ENCODE measurements around the gene FAM228A.
"Not testable (repeated sequence)": the region's sequence is repeated elsewhere in the genome, so short reads cannot be mapped to it uniquely, and the experiment has no call there.

FAM228A gene

DNA sequence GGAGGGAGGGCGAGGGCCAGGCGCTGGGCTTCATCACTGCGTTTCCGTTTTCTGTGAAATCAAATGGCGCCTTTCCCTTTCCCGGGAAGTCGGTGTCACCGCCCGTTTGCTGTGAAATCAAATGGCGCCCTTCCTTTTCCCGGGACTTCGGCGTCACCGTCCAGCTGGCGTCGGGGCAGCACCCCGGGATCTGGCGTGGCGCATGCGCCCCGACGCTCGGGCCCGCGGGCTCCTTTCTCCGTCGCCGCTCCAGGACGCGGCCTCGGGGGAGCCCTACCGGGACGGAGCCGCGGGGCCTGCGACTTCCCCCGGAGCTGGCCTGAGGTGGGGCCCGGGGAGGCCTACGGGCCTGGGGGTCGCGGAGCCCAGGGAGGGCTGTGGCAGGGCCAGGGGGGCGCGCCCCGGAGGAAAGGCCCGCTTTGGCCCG, at the start of gene FAM228A:
FAM228A (plus strand) TSS at position 203 of the 427 bp plus-strand sequence. CDS start 428 bp downstream, outside the sequence.
- DNase-seq = no peak

DNA sequence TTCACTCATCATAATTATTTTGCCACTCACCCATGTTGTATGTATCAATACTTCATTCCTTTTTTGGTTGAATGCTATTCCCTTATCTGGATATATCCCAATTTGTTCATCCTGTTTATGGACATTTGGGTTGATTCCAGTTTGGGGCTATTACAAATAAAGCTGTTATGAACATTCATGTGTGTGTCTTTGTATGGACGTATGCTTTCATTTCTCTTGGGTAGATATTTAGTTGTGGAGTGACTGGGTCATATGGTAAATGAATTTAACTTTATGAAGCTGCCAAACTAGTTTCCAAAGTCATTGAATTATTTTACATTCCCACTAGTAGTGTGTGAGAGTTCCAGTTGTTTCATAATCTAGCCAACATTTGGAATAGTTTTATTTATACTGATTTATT, 48.9 kb upstream of the FAM228A start:
- DNase-seq = no peak

DNA sequence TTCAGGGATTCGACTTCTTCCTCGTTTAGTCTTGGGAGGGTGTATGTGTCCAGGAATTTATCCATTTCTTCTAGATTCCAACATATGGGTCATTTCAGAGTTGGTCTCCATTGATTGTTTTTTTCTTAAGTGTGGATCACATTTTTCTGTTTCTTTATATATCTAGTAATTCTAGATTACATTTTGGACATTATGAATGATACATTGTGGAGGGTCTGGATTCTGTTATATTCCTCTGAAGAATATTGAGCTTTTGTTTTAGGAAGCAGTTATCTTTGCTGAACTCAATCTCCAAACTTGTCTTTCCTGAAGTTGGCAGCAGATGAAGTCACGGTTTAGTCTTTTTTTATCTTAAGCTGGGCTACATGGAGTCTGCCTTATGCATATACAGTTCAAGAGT, 42.3 kb upstream of the FAM228A start:
- no peak for DNase-seq

DNA sequence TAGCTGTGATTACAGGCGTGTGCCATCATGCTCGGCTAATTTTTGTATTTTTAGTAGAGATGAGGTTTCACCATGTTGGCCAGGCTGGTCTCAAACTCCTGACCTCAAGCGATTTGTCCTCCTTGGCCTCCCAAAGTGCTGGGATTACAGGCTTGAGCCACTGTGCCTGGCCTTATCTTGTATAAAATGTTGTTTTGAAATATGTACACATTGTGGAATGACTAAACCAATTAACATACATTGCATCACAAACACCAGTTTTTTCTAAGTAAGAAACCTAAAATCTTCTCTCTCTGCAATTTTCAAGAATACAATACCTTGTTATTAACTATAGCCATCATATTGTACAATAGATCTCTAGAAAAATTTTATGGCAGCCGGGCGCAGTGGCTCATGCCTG, 34.5 kb upstream of the FAM228A start:
- DNase-seq = not testable (repeated sequence)

DNA sequence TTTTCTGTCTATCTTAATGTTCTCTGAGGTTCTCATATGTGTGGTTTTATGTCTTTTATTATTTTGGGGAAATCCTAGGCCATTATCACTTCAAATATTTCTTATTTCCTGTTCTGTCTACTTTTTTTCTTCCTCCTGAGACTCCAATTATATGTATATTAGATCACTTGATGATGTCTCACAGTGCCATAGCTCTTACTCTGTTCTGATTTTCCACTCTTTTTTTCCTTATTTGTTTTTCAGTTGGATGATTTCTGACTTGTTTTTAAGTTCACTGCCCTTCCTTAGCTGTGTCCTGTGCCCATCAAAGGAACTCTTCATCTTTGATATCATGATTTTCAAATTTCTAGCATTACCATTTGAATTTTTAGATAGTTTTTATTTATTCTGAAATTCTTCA, 27.5 kb upstream of the FAM228A start:
- no peak for DNase-seq

DNA sequence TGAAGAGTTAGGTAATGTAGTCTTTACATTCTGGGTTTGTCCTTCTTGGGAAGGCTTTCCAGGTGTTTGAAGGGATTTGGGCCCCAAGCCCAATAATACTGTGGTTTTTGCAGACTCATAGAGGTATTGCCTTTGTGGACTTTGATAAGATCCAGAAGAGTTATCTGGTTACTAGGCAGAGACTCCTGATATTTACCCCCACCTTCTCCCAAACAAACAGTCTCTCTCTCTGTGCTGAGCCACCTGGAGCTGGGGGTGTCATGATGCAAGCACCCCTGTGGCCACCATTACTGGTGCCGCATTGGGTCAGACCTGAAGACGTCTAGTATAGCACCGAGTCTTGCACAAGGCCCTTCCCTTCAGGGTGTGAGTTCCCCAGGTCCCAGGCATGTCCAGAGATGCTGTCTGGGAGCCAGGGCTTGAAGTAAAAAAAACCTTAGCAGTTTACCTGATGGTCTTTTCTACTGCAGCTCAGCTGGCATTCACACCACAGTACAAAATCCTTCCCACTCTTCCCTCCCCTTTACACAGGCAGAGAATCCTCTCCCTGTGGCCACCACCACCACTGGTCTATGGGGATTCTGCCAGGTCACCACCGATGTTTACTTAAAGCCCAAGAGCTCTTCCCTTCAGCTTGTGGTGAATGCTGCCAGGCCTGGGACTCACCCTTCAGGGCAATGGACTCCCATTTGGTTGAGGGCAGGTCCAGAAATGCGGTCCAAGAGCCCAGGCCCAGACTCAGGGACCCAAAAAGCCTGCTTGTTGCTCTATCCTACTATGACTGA, 22.2 kb upstream of the FAM228A start:
- no peak for DNase-seq

DNA sequence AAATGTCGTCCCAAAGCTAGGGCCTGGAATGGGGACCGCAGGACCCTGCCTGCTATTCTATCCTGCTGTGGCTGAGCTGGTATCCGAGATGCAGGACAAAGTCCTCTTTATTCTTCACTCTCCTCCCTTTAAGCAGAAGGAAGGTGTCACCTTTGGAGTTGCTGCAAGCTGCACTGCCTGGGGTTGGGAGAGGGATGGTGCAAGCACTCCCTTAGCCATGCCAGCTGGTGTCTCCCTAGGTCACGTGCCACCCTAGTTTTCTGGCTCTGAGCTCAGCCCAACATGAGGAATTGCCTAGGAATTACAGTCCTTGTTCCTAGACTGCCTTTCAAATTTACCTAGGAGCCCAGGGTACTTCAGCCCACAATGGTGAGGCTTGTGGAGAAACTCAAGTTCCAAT, 21.4 kb upstream of the FAM228A start:
- no peak for DNase-seq

DNA sequence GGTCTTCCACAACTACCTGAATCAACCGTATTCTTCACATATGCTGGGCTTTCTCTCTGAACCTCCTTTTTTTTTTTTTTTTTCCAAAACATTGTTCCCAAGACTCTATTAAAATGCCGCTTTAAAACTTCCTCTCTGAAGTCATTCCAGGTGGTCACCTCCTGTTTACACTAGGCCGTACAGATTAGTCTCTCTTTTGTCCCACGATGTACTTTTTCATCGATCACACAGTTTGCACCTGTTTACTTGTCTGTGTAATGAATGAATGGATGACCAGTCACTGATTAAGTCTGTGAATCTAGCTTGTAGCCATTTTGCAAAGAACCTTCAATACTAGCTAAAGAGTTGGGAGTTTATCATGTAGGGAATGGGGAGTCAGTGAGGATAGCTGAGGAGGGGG, 16.7 kb upstream of the FAM228A start:
- DNase-seq = no peak

DNA sequence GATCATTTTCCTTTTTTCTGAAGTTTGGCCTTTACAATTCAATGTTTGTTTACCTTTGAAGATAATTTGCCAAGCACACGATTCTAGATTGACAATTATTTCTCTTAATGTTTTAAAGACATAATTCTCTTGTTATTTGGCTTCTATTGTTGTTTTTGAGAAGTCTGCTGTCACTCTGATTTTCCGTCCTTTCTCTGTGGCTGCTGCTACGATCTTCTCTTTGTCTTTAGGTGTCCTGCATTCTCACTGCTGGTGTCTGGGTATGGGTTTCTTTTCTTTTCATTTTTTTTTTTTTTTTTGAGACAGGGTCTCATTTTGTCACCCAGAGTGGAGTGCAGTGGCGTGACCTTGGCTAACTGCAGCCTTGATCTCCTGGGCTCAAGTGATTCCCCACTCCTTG, 15.1 kb upstream of the FAM228A start:
- DNase-seq = no peak

DNA sequence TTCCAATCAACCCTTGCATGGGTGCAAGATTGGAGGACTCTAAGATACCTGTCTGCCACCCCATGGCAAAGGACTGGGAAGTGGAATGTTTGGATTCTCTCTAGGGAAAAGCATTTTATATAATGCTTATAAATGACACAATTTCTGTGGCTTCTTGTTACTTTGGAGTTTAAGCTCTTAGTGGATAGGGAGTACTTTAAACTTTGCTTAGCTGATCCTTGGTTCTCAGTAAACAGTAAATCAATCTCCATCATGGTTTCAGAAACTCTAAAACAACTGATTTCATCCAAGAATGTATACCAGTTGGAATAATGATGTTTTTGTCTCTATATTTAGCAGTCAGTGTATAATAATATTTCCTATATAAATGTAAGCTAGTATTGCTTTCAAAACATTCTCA, 14.1 kb upstream of the FAM228A start:
- no peak for DNase-seq

DNA sequence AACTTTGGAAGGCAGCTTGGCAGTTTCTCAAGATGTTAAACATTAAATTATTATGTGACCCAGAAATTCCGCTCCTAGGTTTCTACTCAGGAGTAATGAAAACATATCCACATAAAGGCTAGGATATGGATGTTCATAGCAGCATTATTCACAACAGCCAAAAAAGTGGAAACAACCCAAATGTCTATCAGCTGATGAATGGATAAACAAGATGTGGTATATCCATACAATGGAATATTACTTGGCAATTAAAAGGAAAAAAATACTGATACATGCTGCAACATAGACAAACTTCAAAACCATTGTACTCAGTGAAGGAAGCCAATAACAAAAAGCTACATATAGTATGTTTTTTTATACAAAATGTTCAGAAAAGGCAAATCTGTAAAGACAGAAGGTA, 12.4 kb upstream of the FAM228A start:
- no peak for DNase-seq

DNA sequence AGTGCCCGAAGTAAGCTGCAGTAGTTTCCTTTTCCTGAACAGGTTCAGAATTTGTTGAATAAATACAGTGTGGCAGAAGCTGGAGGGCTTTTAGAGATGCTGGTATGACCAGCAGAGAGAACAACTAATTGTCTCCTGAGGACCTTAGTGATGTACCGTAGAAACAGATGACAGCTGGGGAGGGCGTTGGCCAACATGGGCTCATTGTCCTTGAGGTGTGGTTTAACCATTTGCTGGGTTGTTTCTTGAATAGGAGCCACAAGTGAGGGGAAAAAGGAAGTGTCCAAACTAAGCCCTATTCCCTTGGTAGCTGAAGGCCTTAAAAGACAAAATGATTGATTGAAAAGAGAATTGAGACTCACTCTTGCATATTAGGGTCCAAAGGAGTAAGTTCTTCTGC, 11.7 kb upstream of the FAM228A start:
- no peak for DNase-seq

DNA sequence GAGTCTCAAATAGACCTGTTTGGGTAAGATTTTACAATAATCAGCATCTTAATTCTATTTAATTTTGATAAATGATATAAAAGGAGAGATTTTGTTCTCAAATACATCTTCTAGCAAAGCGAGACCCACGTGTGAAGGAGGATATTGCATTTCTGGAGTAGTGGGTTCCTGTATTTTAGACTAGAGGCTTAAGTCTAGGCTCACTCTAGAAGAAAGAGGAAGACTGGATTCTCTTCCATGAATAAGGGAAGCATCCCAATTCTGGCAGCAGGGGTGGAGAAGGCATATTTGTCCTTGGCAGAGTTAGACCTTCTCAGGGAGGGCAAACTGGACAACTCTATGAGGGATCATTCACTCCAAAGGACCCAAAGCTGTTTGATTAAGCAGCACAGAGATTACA, 11.3 kb upstream of the FAM228A start:
- DNase-seq = no peak

DNA sequence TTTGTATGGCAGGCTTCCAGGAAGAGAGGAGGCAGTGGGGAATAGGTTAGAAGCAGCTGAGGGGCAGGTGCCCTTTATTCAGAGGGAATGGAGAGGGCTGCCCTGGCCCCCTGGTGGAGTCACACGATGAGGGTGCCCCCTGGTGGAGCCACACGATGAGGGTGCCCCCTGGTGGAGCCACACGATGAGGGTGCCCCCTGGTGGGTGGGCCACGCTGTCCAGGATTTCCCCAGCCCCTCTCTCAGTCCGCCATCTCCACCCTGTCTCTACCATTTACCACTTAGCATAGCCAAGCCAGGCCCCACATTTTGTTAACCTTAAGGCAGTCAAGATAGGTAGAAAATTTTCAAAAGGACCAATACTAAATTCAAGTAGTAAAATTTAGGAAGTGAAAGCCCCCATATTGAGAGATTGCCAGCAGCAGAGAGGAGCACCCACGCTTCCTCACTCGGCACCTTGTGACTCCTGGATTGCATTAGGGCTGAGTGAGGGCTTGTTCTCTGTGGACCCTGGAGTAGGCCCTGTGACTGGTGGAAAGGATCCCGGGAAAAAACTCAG, 10.4 kb upstream of the FAM228A start:
- DNase-seq = peak; percentile 34

DNA sequence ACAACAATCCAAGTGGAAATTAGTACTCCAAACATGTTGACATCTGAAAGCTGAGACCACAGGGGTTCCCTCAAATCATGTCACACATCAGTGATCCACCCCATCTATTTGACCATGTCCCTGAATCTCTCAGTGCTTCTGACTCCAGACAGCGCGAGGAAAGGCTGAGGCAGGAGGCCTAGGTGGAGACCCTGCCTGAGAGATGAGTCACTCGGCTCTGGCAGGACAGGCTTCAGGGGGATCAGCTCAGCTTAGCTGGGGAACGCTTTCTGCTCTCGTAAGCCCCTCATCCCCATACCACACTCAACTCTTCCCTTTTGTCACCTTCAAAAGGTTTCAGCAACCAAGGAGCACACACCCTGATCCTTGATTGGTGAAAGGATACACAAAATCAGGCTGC, 5.8 kb upstream of the FAM228A start:
- no peak for DNase-seq

DNA sequence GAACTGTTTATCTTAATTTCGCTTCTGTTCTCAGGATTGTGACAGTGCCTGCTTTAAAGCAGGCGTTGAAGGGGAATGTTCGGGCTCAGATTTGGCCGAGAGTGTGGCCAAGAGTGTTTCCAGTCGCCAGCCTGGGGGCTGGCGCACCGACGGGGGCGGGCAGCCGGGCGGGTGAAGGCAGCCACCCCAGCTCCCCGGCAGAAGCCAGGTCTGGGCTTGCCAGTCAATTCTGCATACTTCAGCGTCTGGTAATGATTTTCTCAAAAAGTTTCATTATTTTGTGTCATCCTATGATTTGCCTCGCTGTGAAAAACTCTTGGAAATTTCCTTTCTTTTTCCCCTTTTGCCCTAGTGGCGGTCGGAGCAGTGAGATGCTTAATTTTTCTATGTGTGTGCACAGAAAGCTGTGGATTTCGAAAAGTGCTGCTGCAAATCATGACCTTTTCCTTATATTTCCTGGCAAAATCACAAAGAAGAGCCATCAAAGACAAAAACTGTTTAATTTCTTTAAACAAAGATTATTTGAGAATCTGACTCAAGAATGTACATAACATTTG, 856 bp downstream of the FAM228A start:
- no peak for DNase-seq

DNA sequence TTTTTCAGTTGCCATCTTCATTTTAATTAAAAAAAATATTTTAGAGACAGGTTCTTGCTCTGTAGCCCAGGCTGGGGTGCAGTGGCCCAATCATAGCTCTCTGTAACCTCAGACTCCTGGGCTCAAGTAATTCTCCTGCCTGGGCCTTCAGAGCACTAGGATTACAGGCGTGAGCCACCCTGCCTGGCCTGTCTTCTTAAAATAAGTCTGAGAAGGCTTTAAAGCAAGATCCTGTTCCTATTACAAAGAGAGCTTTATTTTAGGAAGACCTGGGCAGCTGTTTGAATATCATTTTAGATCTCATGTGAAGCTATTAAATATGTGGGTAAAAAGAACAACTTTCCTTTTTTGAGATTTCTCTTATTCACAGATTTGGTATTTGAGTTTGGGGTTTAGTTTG, 1.5 kb downstream of the FAM228A start:
- no peak for DNase-seq

DNA sequence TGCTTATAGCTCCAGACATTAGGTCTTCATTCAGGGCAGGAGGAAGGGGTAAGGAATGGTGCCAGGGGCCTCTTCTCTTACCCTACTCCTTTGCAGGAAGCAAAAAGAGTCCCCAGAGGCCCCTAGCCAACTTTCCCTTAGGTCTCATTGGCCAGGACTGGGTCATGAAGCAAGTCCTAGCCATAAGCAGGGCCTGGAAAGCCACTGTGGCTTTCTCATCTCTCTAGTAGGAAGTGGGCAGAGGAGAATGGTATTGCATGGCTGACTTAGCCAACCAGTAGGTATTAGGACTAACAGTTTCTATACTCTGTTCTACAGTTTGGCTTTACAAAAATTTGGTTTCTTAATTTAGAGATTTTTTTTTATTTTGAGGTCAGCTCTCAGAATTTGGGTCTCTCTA, 4.8 kb downstream of the FAM228A start:
- DNase-seq = no peak

DNA sequence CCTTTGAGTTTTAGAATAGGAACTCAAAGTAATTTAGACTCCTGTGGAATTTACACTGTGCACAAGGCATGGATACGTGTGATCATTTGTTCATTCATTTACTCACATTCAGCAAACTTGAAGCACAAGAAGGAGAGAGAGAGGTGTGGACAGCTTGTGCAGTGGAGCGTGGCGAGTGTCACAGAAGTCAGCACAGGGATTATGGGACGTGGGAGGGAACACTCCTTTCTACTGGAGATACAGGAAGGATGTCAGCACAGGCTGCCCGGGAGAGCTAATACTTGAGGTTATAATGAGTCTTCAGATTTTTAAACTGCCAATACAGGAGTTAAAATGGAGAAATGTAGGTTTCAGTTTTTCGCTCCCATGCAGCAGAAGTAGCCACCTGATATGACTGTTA, 7.0 kb downstream of the FAM228A start:
- DNase-seq = no peak

DNA sequence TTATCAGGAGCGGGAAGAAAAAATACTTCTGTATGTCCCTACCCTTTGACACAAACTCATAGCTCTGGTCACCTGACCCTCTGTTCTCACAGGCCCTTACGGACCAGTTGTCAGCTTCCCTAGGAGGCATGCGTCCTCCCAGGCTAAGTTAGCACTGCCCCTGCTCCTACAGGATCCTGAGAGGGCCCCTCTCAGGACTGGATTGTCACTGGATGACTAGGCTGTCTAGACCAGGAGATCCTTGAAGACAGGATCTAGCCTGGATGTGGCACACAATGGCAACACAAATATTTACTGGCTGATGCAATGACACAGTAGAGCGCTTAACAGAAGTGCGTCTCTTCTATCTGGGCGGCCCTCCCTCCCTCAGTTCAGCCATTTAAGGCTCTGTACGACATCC, 7.7 kb downstream of the FAM228A start:
- no peak for DNase-seq

DNA sequence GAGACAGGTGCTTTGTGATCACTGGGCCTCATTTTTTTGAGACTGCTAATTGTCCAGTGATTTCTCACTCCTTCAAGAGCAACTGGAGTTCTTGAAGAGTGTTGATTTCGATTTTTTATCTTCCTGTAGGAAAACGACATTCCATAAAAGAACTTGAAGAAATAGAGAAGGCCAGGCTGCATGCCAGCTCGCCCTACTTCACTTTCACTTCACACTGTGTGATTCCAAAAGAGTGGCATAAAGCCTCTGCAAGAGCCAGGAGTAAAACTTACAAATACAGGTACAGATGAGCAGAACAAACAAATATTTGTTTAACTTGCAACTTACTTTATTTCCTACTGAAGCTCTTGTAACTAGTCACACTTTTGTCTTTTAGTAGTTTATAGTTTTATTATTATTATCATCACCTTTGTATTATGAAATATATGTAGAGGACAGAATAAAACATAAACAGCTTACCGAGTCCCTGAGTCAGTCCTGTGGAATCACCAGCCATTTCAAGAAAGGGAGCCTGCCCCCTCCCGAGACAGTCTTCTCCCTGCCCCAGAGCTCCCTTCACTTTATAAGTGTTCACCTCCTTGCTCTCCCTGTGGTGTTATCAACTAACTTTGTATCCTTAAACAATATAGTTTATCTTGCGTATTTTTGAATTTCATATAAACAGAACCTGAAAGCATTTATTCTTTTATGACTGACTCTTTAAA, 8.7 kb downstream of the FAM228A start:
- DNase-seq = no peak

DNA sequence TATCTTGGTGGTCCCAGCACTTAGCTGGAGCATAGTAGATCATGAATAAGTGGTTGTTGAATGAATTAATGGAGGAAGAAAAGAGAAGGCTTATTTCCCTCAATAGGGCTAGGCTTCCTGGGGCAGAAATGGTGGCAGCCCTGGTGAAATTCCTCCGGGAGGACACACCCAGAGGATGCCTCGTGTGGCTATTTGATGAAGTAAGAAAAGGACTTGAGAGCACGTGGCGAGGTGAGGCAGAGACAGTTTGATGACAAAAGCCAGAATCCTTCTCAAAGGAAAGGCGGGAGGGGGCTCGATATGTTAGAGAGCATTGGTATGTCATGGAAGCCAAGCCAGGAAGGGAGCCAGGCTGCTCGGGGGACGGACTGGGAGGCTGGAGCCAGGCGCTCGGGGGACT, 14.7 kb downstream of the FAM228A start:
- no peak for DNase-seq

DNA sequence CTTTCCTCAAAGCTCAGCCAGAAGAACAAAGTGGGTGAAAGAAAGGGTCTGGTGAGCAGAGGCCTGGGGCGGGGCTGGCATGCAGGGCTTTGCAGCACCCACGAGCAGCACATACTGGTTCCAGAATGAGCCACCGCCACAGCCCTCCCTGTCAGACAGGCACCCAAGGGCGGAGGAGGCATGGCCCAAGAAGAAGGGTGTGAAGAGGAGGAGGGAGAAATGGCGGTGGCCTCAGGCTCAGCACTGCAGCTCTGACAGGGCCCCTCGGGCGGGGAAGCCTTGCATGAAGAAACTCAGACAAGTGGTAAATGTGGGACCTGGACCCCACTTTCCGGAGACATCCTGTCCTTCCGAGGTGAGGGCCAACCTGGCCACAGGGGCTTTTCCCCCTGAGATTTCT, 15.7 kb downstream of the FAM228A start:
- no peak for DNase-seq

DNA sequence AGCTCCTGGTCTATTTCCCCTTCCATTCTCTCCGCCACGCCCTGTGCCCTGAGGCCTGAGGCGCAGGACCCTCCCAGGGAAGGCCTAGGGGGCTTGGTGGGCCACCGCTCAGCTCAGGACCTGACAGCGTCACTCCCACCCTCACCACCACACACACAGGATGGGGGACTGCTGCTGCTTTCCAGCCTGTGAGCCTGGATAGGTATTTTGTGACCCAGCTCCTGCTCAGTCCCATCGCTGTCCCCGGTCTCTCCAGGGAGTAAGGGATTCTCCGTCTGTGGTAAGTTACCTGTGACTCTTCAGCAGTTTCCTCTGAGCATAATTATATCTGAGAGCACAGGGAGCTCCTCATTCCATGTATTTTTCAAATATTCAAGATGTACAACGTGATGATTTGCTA, 16.3 kb downstream of the FAM228A start:
- DNase-seq = no peak
